Loucy (cell line): ENCODE measurements around the gene SEMA4C.

Experiments
- H2AFZ ChIP-seq: fragments of 200-600 bp; sonication (generic); 2 replicates; pipeline ENCODE4 v1.6.0; 2016; ENCODE audit warnings: antibody characterized with exemption, mild to moderate bottlenecking, low read length, moderate library complexity
- H3F3A ChIP-seq: fragments of 200-600 bp; 2 replicates; pipeline ENCODE4 v1.6.0; 2016; ENCODE audit warnings: antibody characterized with exemption, low read depth, mild to moderate bottlenecking
- H3K27me3 ChIP-seq: fragments of 200-600 bp; sonication (generic); 2 replicates; pipeline ENCODE4 v1.6.1; 2014; ENCODE audit warnings: low read length, mild to moderate bottlenecking; ENCODE audit not compliant: insufficient read depth, poor library complexity, severe bottlenecking
- H3K36me3 ChIP-seq: fragments of 200-600 bp; sonication (generic); 2 replicates; pipeline ENCODE4 v1.6.1; 2016; ENCODE audit warnings: low read length; ENCODE audit not compliant: insufficient read depth
- H3K4me1 ChIP-seq: fragments of 200-600 bp; sonication (generic); 2 replicates; pipeline ENCODE4 v1.5.1; 2014; ENCODE audit warnings: low read length, mild to moderate bottlenecking; ENCODE audit not compliant: insufficient read depth, poor library complexity, severe bottlenecking
- H3K4me2 ChIP-seq: fragments of 200-600 bp; sonication (generic); 2 replicates; pipeline ENCODE4 v1.6.0; 2014; ENCODE audit warnings: antibody characterized with exemption, low read length, low read depth, mild to moderate bottlenecking; ENCODE audit not compliant: poor library complexity, severe bottlenecking
- H3K4me3 ChIP-seq: fragments of 200-600 bp; sonication (generic); 2 replicates; pipeline ENCODE4 v1.5.1; 2014; ENCODE audit warnings: low read length, mild to moderate bottlenecking, mixed read lengths; ENCODE audit not compliant: poor library complexity, severe bottlenecking
- H3K79me2 ChIP-seq: fragments of 200-600 bp; sonication (generic); 2 replicates; pipeline ENCODE4 v1.6.1; 2014; ENCODE audit warnings: low read length; ENCODE audit not compliant: insufficient read depth
- H3K9ac ChIP-seq: fragments of 200-600 bp; sonication (generic); 2 replicates; pipeline ENCODE4 v1.6.0; 2014; ENCODE audit warnings: mild to moderate bottlenecking, low read depth, low read length, moderate library complexity; ENCODE audit not compliant: poor library complexity, severe bottlenecking
- H3K9me2 ChIP-seq: fragments of 200-600 bp; sonication (generic); replicated peaks from 2 replicates; pipeline ENCODE4 v1.6.1; 2016; ENCODE audit warnings: low read depth, low read length, mixed read lengths
- H3K9me3 ChIP-seq: fragments of 200-600 bp; sonication (generic); 2 replicates; pipeline ENCODE4 v1.6.1; 2014; ENCODE audit warnings: mild to moderate bottlenecking, antibody characterized with exemption, low read length, low read depth; ENCODE audit not compliant: insufficient read depth
- H4K20me1 ChIP-seq: fragments of 200-600 bp; sonication (generic); 2 replicates; pipeline ENCODE4 v1.6.0; 2014; ENCODE audit warnings: antibody characterized with exemption, low read length, mild to moderate bottlenecking; ENCODE audit not compliant: insufficient read depth, poor library complexity, severe bottlenecking
- CTCF ChIP-seq: fragments of 200-600 bp; sonication (generic); conservative IDR thresholded peaks from 2 replicates; pipeline ENCODE4 v1.5.1; 2014; ENCODE audit warnings: mild to moderate bottlenecking, antibody characterized with exemption, low read length
- EZH2phosphoT487 ChIP-seq: fragments of 200-600 bp; IDR thresholded peaks from 2 replicates; pipeline ENCODE4 v1.6.1; 2018; ENCODE audit warnings: antibody characterized with exemption, mild to moderate bottlenecking, moderate library complexity, borderline replicate concordance

The SEMA4C gene

GRCh38 chr2:96811917-96812316 is 58.0 kb downstream of the SEMA4C start:
- Histone ChIP-seq H3K4me3 (no peak overlapping the region), H3K36me3 (no peaks in the 10 kb centered on the region), H3K9ac (no peak overlapping the region), H3K4me2 (no peak overlapping the region), H4K20me1 (peaks cover under 1% of the 10 kb centered on the region), H3K9me2 (no peaks in the 10 kb centered on the region), H3K79me2 (peaks cover 1% of the 10 kb centered on the region; the same call in 1 of the 2 replicates), H2AFZ (no peak overlapping the region), H3K27me3 (no peaks in the 10 kb centered on the region), H3F3A (no peaks in the 10 kb centered on the region), H3K4me1 (peaks cover 5% of the 10 kb centered on the region), H3K9me3 (no peaks in the 10 kb centered on the region)
- TF ChIP-seq EZH2phosphoT487, result no peak
- TF ChIP-seq CTCF, result no peak

GRCh38 chr2:96810783-96811192 is 59.1 kb downstream of the SEMA4C start:
- no peaks in the 10 kb centered on the region for H3K9me2 ChIP-seq
- H2AFZ ChIP-seq, result no peak overlapping the region
- no peak overlapping the region for H3K4me3 ChIP-seq
- no peaks in the 10 kb centered on the region for H3K36me3 ChIP-seq
- H4K20me1 ChIP-seq, result no peaks in the 10 kb centered on the region
- H3K4me2 ChIP-seq, result no peak overlapping the region
- no peak for TF ChIP-seq EZH2phosphoT487
- TF ChIP-seq CTCF, result no peak
- no peaks in the 10 kb centered on the region for H3K27me3 ChIP-seq
- no peaks in the 10 kb centered on the region for H3K79me2 ChIP-seq
- H3K9ac ChIP-seq, result no peak overlapping the region
- H3K9me3 ChIP-seq, result no peaks in the 10 kb centered on the region
- no peaks in the 10 kb centered on the region for H3F3A ChIP-seq
- peaks cover 5% of the 10 kb centered on the region for H3K4me1 ChIP-seq

- no peak overlapping the region for H3K4me3 ChIP-seq
- no peak overlapping the region for H3K9ac ChIP-seq
- TF ChIP-seq CTCF, result no peak
- TF ChIP-seq EZH2phosphoT487, result no peak
- no peaks in the 10 kb centered on the region for H3K36me3 ChIP-seq
- H3K27me3 ChIP-seq, result no peaks in the 10 kb centered on the region
- H3K79me2 ChIP-seq, result no peaks in the 10 kb centered on the region
- no peaks in the 10 kb centered on the region for H3F3A ChIP-seq
- H3K4me1 ChIP-seq, result peaks cover 2% of the 10 kb centered on the region
- no peaks in the 10 kb centered on the region for H3K9me2 ChIP-seq
- no peak overlapping the region for H3K4me2 ChIP-seq
- H3K9me3 ChIP-seq, result no peaks in the 10 kb centered on the region
- no peak overlapping the region for H2AFZ ChIP-seq
- no peaks in the 10 kb centered on the region for H4K20me1 ChIP-seq
These were observed 59.7 kb downstream of the SEMA4C start for GRCh38 chr2:96809951-96810782.
